Right atrium auricular region (tissue), 2 donors: Measurements from ENCODE around the gene PDGFC. TPM values are rescaled to one million over a fixed set of nuclear protein-coding genes. Genes with fewer than 3 reads are reported as not detected.

ENCODE experiments used
- DNase-seq: peaks from one replicate; pipeline ENCODE4 v3.0.0-alpha.2; 2019; ENCODE audit warnings: low spot score
- H3K27ac ChIP-seq, 2 donors: fragments of 200-600 bp; sonication (generic); 1 replicate in 1 of 2; 2 replicates in 1 of 2; pipeline ENCODE4 v1.5.1; 2016 to 2019
- H3K27me3 ChIP-seq, 2 donors: fragments of 200-600 bp; sonication (generic); one replicate each; pipeline versions ENCODE4 v1.5.1 to v1.6.0; 2017 to 2019
- H3K36me3 ChIP-seq: fragments of 200-600 bp; sonication (generic); one replicate; pipeline ENCODE4 v1.5.1; 2016
- H3K4me1 ChIP-seq, 2 donors: fragments of 200-600 bp; sonication (generic); one replicate each; pipeline versions ENCODE4 v1.5.1 to v1.6.0; 2017 to 2019
- H3K4me3 ChIP-seq, 2 donors: fragments of 200-600 bp; sonication (generic); 1 replicate in 1 of 2; 2 replicates in 1 of 2; pipeline ENCODE4 v1.5.1; 2017 to 2019; ENCODE audit warnings: mild to moderate bottlenecking in 1 of 2, moderate library complexity in 1 of 2
- H3K9me3 ChIP-seq, 2 donors: fragments of 200-600 bp; sonication (generic); one replicate each; pipeline ENCODE4 v1.5.1; 2019
- CTCF ChIP-seq, 2 donors: fragments of 200-600 bp; sonication (generic); IDR thresholded peaks; one replicate each; pipeline ENCODE4 v1.5.1; 2019; ENCODE audit warnings: antibody characterized with exemption in 2 of 2
- total RNA-seq, 2 donors: library from RNA; depleted of rRNA; stranded (reverse); fragments of >200 nt; gene quantifications; one replicate each; pipeline ENCODE4 v1.1.0, GENCODE V29; 2016

The PDGFC gene
- total RNA-seq, 2 donors from 2014 or later, result 17.0 to 17.1 TPM

- Histone ChIP-seq H3K9me3 (no peaks in the 10 kb centered on the region), H3K27me3 (no peaks in the 10 kb centered on the region), H3K4me1 (peaks cover 0 to 22% of the 10 kb centered on the region in 2 donors), H3K36me3 (no peaks in the 10 kb centered on the region), H3K27ac (no peak overlapping the region), H3K4me3 (no peak overlapping the region)
- TF ChIP-seq CTCF (IDR thresholded peaks at IDR 0.05), result no peak
- no peak for DNase-seq
Observed at GRCh38 chr4:156765277-156765676, 206.3 kb downstream of the PDGFC start.

- Histone ChIP-seq H3K27ac (no peak overlapping the region), H3K4me1 (peaks cover 0 to 18% of the 10 kb centered on the region in 2 donors), H3K4me3 (no peak overlapping the region), H3K9me3 (no peaks in the 10 kb centered on the region), H3K36me3 (no peaks in the 10 kb centered on the region), H3K27me3 (no peaks in the 10 kb centered on the region)
- DNase-seq, result no peak
- no peak for TF ChIP-seq CTCF (IDR thresholded peaks at IDR 0.05)
Observed at GRCh38 chr4:156764846-156765245, 206.8 kb downstream of the PDGFC start.

GRCh38 chr4:156764145-156764544 is 207.5 kb downstream of the PDGFC start:
- H3K27ac ChIP-seq, result no peak overlapping the region

DNA sequence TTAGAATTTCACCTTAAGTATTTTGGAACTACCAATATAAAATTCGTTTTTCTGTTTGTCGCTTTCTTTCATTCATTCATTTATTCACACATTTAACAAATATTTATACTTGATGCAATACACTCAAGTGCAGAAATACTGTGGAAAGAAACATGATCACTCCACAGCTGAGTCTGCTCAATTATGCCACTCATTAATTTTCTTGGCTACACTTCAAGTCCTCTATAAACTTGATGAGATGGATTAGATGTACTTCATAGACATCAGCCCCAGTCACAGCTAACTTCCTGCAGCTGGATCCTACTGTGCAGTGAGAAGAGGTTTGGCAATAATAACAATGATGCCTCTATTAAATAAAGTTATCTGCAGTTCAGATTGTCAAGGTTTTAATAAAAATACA is 208.1 kb downstream of the PDGFC start:
- H3K9me3 ChIP-seq, result no peaks in the 10 kb centered on the region
- no peaks in the 10 kb centered on the region for H3K36me3 ChIP-seq
- no peak for TF ChIP-seq CTCF (IDR thresholded peaks at IDR 0.05)
- no peak overlapping the region for H3K4me3 ChIP-seq
- H3K27ac ChIP-seq, result no peak overlapping the region
- peaks cover 0 to 17% of the 10 kb centered on the region in 2 donors for H3K4me1 ChIP-seq
- no peaks in the 10 kb centered on the region for H3K27me3 ChIP-seq
- DNase-seq, result no peak

More at GRCh38 chr4:156764145-156764544, 207.5 kb downstream of the PDGFC start:
- Histone ChIP-seq H3K36me3 (no peaks in the 10 kb centered on the region), H3K4me3 (no peak overlapping the region), H3K9me3 (no peaks in the 10 kb centered on the region), H3K27me3 (no peaks in the 10 kb centered on the region), H3K4me1 (peaks cover 0 to 17% of the 10 kb centered on the region in 2 donors)
- no peak for DNase-seq
- TF ChIP-seq CTCF (IDR thresholded peaks at IDR 0.05), result no peak

DNA sequence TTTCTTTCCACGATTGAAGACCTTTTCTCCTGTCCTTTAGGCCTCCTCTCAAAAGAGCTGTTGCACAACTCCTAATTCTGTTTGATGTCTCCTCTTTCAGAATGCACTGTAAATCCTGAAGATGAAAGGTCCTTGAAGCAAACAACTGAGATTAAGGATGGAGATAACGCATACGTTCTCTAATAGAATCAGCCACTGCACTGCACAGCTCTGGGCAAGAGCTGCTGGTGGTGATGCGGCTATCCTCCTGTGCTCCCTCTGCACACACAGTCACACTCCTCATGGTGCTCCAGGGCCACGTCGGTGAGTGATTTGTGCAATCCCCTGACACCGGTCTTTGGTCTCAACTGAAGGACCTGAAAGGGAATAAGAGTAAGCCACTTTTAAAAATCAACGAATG is 208.7 kb downstream of the PDGFC start:
- Histone ChIP-seq H3K4me3 (no peak overlapping the region), H3K9me3 (no peaks in the 10 kb centered on the region), H3K27ac (no peak overlapping the region), H3K27me3 (no peaks in the 10 kb centered on the region), H3K4me1 (peaks cover 0 to 17% of the 10 kb centered on the region in 2 donors), H3K36me3 (no peaks in the 10 kb centered on the region)
- DNase-seq, result no peak
- TF ChIP-seq CTCF (IDR thresholded peaks at IDR 0.05), result no peak

DNA sequence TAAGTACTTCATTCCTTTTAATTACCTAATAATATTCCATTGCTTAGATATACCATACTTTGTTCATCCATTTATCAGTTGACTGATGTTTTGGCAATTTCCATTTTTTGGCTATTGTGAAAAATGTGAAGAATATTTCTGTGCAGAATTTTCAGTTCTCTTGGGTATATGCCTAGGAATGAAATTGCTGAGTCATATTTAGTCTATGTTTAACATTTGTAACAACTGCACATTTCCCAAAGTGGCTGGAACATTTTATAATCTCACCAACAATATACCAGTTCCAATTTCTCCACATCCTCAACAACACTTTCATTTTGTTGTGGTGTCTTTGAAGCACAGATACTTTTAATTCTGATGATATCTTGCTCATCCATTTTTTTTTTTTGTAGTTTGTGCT is 215.5 kb downstream of the PDGFC start:
- no peaks in the 10 kb centered on the region for H3K4me1 ChIP-seq
- no peaks in the 10 kb centered on the region for H3K27me3 ChIP-seq
- H3K36me3 ChIP-seq, result no peaks in the 10 kb centered on the region
- no peak for TF ChIP-seq CTCF (IDR thresholded peaks at IDR 0.05)
- no peak overlapping the region for H3K27ac ChIP-seq
- H3K9me3 ChIP-seq, result no peaks in the 10 kb centered on the region
- no peak for DNase-seq
- no peak overlapping the region for H3K4me3 ChIP-seq
